Activated T-cell treated with anti-CD3 and anti-CD28 coated beads, Interleukin-2, amount 50 U/mL, for 48 hours (primary cell): ENCODE measurements around the gene GJB5.

Experiments
- DNase-seq, 2 experiments: peaks; one replicate each; pipeline ENCODE4 v3.0.0-alpha.2; 2020

GJB5 gene

GRCh38 chr1:34777519-34778321, 22.9 kb downstream of the GJB5 start:
- DNase-seq = no peak

GRCh38 chr1:34778381-34778780, 23.5 kb downstream of the GJB5 start:
- DNase-seq = no peak

DNA sequence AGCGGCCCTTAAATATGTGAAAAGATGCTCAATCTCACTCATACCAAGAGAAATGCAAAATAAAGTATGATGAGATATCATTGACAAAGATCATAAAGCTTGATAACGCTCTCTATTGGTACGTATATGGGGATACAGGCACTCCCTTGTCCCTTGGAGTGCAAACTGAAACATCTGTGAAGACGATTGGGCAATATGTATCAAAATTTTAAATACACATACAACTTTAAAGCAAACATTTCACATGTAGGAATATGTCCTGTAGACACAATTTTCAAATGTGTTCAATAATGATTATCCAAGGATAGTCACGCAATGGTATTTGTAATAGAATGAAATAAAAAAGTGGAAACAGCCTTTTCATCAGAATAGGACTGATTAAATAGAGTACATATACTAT, 24.2 kb downstream of the GJB5 start:
- no peak for DNase-seq

DNA sequence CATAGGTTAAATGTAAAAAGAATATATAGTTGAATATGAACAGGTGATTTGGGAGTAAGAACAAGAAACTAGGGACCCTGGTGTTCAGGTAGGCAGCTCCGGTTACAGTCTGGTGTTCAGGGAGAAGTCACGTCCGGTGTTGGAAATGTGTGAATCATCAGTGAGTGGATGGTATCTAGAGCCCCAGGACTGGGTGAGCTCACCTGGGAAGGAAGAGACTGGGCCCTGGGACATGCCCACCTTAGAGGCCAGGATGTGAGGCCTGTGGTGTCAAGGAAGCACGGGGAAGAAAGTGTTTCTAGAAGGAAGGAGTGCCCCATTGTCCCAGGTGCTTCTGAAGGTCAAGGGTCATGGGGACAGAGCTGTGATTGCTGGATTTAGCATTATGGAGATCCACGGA, 24.7 kb downstream of the GJB5 start:
- no peak for DNase-seq

- no peak for DNase-seq
Observed at GRCh38 chr1:34779962-34780361, 25.1 kb downstream of the GJB5 start.

DNA sequence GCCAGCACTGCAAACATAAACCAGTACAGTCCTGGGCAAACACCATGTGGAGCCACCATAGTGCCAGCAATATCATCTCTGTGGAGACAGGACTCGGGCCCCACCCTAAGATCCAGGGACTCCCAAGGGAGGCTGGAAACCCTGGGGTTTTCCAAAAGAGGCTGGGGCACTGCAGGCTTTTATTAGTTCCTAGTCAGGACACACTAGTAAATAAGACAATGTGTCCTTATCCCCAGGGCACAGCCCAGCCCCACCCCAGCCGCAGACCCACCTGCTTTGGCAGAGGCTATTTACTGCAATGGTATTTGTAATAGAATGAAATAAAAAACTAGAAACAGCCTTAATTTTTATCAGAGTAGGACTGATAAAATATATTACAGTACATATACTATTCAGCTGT, 25.7 kb downstream of the GJB5 start:
- DNase-seq = no peak

DNA sequence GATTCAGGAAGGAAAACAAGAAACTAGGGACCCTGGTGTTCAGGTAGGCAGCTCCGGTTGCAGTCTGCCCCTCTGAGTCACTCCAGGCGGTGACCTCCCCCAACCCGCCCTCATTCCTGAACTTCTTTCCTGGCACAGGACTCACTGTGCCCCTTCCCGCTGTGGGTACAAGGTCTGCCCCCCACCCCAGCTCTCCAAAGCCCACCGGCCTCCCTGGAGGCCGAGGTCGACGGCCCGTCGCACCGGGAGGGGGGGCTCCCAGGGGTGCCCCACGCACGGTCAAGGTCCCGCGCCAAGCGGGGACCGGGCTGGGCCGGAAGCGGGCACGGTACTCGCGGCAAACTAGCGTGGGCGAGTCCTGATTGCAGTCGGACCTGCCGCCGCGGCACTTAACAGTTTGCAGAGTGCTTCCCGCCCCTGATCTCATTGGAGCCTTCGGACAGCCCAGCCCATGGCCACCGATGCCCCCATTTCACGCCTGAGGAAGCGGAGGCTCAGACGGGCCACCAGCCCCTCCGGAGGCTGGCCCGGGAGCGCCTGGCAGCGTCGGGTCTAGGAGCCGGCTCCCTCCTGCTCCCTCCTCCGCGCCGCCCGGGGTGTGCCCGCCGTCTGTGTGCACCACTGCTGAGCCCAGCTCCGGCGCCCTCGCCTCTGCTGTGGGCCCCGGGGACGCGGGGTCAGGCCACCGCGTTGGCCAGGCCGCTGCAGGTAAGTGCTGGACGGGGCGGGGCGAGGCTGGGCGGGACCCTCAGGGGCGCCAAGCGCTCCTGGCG, 26.4 kb downstream of the GJB5 start, which contains the start of gene GJB3:
TSS of gene GJB3 (plus strand) at position 144 of the 773 bp plus-strand sequence. CDS start 3,549 bp downstream, outside the sequence.
- DNase-seq = no peak

DNA sequence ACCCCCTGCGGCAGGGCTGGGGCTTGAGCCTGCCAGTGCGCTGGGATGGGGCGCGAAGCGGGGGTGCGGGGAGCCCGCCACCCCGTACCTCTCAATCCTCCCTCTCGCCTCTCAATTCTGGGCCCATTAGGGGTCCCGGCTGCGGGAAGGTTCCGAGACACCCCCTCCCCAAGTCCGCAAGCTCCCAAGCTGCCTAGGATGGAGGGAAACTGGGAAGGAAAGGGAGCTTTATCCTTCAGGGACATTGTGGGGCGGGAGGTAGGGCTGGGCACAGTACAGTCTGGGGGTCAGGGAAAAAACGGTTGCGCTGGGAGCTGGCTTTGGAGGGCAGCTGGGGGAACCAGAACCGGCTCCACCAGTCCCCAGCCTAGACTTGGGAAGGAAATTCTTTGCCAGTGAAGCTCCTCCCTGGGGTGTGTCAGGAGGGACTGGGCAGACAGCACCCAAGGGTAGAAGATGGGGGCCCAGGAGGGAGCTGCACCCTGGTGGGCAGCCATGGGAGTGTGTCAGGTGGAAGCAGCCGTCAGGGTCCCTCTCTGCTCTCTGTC, 27.1 kb downstream of the GJB5 start:
- no peak for DNase-seq

GRCh38 chr1:34784751-34785221, 29.9 kb downstream of the GJB5 start:
- no peak for DNase-seq

DNA sequence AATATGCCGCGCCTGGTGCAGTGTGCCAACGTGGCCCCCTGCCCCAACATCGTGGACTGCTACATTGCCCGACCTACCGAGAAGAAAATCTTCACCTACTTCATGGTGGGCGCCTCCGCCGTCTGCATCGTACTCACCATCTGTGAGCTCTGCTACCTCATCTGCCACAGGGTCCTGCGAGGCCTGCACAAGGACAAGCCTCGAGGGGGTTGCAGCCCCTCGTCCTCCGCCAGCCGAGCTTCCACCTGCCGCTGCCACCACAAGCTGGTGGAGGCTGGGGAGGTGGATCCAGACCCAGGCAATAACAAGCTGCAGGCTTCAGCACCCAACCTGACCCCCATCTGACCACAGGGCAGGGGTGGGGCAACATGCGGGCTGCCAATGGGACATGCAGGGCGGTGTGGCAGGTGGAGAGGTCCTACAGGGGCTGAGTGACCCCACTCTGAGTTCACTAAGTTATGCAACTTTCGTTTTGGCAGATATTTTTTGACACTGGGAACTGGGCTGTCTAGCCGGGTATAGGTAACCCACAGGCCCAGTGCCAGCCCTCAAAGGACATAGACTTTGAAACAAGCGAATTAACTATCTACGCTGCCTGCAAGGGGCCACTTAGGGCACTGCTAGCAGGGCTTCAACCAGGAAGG, 30.5 kb downstream of the GJB5 start:
- no peak for DNase-seq

DNA sequence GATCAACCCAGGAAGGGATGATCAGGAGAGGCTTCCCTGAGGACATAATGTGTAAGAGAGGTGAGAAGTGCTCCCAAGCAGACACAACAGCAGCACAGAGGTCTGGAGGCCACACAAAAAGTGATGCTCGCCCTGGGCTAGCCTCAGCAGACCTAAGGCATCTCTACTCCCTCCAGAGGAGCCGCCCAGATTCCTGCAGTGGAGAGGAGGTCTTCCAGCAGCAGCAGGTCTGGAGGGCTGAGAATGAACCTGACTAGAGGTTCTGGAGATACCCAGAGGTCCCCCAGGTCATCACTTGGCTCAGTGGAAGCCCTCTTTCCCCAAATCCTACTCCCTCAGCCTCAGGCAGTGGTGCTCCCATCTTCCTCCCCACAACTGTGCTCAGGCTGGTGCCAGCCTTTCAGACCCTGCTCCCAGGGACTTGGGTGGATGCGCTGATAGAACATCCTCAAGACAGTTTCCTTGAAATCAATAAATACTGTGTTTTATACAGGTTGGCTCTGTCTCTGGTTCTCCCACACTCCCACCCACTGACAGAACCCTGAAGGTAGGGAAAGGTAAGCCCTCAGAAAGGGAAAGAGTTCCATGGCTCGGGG, 31.1 kb downstream of the GJB5 start:
- no peak for DNase-seq

DNA sequence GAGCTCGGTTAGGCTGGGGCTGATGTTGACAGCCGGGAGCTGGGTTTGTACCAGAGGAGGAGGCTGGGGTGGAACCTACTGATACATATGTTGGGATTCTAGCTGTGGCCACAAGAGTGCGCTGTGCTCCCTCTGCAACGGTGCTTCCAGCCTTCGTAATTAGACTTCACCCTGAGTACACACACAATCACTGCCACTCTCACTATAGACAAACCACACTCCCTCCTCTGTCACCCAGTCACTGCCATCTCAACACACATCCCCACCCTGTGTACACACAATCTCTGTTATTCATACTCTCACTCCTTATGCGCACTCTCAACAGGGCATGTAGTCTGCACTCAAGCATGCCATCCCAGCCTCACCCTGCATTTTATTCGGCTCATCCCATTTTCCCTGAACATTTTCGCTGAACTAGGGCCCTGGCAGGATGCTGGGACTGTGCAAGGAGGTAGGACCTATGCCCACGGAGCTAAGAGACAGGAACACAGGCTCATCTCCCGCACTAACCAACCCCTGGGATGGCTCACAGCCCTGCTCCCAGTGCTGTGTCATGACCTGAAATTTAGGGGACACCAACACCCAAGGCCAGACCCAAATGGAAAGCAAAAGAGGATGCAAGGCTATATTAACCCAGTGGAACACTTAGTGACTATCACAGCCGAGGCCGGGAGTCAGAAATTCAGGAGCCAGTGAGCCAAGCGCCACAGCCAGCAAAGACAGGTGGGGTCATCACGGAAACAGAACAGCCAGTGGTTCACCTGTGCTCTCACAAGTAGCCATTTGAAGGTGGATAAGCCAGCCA, 31.9 kb downstream of the GJB5 start:
- DNase-seq = peak; percentile 71 to 79

DNA sequence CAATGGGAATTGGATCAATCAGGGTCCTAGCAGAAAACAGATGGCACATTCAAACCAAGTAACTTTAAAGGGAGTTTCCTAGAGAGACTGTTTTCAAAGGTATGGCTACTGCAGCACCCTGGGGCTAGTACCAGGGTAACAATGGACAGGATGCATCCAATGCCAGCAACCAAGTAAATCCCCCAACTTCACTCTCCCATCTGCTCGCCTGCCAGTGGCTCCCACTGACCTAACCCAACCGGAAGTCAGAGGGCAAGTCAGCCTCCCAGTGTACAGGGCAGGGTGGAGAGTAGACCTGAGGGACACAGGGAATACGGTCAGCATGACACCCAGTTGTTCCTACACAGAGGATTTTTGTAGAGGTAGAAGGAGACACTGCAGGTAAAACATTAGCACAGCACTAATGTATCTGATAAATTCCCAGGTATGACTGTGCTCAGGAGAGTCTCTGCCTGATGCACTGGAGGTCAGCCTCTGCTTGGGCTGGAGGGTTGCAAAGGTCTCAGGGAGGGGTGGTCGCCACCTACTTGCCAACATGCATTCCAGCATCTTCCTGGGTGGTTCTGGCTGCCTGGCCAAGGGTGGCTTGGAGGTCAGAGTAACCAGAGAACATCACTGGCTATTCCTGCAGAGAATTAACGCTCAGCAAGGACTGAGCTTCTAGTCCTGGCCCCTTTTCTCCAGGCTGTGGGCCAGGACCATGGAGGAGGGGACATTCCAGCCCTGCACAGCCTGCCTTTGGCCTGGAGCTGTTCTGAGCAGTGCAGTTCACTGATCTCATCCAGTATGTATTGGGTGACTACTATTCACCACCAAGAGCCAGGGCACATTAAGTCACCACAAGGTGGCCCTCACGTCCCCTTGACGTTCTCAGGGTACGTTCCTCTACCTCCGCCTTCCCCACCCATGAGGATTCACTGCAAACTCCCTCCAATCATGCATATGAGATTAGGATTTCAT, 32.9 kb downstream of the GJB5 start:
- no peak for DNase-seq

- no peak for DNase-seq
Observed at GRCh38 chr1:34790985-34791384, 36.1 kb downstream of the GJB5 start.

- DNase-seq = no peak
Observed at GRCh38 chr1:34792424-34792823, 37.6 kb downstream of the GJB5 start.

DNA sequence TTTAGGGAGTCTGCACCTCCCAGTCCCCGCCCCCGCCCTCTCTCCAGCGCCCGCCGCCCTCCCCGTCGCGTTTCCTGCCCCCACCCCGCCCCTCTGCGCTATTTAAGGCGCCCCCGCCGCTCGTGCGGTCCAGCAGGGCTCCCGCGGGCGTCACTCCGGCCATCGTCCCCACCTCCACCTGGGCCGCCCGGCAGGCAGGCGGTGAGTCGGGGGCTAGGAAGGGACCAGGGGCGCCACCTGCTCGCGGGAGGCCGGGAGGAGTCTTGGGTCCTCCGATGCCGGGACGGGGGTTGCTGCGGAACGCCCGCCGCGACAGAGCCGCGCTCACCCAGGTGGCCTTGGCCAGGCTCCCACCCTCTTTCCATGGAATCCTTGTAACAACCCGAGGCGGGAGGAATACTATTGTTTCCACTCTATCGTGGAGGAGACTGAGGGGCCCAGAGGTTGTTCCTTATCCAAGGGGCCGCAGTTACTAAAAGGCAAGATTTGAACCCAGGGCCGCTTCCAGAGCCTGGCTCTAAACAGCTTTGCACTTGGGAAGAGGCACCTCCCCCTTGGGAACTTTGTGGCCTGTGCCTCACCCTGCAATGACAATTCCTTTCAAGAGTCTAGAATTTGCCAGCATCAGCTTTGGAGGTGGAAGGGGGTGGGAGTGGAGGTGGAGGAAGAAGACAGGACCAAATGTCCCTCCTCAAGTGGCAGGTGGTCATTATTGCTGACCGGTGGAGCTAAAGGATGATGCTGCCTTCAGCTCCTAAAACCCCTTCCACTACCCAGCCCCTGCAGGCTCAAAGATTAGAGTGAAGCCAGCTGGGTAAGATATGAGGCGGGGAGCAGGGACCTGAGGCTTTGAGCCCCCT, 38.3 kb downstream of the GJB5 start, which contains the start of gene GJA4:
TSS of gene GJA4 (plus strand) at position 132 of the 860 bp plus-strand sequence. CDS start 1,215 bp downstream, outside the sequence.
- DNase-seq = no peak

DNA sequence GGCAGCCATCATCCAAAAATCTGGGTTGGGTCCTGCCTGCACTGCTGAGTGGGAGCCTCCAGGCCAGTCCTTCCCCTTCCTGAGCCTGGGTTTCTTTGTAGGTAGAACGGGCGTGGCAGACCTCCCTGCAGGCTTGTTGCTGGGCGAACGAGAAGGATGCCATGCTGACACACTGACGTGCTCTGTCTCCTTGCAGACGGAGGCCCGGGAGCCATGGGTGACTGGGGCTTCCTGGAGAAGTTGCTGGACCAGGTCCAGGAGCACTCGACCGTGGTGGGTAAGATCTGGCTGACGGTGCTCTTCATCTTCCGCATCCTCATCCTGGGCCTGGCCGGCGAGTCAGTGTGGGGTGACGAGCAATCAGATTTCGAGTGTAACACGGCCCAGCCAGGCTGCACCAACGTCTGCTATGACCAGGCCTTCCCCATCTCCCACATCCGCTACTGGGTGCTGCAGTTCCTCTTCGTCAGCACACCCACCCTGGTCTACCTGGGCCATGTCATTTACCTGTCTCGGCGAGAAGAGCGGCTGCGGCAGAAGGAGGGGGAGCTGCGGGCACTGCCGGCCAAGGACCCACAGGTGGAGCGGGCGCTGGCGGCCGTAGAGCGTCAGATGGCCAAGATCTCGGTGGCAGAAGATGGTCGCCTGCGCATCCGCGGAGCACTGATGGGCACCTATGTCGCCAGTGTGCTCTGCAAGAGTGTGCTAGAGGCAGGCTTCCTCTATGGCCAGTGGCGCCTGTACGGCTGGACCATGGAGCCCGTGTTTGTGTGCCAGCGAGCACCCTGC, 39.3 kb downstream of the GJB5 start:
- DNase-seq = no peak

- DNase-seq = no peak
Observed at GRCh38 chr1:34794790-34795180, 39.9 kb downstream of the GJB5 start.

DNA sequence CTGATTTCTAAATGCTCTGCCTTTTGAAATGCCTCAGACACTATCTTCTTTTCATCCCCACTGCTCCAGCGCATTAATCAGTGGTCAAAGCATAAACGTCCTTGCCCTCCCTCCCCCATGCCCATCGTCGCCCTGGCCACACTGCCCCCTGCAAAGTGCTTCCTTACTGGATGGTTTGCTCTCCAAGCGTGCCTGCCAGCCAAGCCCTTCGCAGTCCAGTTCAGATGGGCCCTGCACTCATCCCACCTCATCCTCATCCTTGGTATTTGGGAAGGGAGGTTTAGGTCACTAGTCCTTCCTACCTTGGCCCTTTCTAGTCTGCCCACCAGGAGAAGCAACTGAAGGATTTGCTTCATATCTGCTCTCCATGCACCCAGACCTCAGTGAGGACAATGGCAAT, 41.1 kb downstream of the GJB5 start:
- no peak for DNase-seq
